ENCODE measurements around the gene PSEN2. TPM values are rescaled to one million over a fixed set of nuclear protein-coding genes. Genes with fewer than 3 reads are reported as not detected.

Gene PSEN2
- total RNA-seq, 1 donor from 2014 or later, result 82.4 TPM

DNA sequence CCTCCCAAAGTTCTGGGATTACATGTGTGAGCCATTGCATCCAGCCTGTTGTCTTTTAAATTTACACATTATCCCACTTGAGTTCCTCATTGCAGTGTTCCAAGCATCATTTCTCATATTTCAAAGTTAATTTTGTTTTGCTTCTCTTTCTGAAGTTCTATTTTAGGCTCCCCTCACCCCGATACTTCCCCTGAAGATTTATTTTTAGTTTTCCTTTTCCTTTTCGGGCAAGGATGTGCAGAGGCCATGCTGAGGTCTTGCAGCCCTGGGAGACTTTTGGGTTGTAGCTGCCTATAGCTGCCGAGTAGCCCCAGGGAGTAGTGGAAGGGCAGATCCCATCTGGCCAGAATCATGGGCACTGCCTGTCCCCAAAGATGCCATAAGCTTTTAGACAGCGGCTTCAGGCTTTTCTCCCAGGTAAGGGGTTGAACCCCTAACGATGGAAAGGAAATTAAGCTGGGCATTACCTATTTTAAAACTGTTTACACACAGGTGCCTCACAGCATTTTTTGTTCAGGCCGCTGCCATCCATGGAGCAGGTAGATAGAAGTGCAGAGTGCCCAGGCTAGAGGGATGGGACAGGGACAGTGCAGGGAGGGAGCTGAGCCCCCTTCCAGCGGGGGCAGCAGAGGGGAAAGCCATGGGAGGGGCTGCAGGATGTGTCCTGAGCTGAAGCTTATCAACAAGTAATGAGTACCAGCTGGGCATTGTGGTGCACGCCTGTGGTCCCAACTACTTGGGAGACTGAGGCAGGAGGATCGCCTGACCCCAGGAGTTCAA, 15.9 kb downstream of the PSEN2 start:
- no peak for DNase-seq

DNA sequence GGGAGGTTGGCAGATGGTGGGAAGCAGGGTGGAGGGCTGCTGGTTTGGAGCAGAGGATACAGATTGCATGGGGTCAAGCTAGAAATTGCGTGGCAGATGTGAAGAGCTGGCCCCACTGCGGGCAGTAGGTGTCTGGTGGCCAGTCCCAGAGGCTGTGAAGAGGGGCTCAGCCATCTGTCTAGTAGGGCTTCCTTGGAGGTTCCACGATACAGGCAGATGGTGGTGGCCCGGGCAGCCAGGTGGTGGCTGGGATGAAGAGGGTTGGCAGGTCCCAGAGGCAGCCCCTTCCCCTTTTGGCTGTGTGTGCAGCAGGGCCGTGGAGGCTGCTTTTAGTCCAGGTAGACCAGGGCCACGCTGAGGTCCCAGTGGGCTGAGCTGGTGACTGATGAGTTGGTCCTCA, 16.6 kb downstream of the PSEN2 start:
- DNase-seq, result no peak

DNA sequence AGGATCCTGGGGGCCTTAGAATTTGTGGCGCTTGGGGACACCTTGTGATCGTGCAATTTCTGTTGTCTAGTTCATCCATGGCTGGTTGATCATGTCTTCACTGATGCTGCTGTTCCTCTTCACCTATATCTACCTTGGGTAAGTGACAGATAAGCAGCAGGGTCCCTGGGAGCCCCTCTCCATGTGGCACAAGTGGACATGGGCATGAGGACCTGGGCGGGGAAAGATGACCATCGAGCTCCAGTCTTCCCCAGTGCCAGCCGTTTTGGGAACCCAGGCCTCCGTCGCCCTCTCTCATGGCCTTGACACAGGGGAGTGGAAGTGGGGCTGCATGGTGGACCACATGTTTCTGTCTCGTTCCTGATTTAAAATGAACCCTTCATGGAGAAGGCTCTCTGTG, 17.6 kb downstream of the PSEN2 start:
- no peak for DNase-seq

DNA sequence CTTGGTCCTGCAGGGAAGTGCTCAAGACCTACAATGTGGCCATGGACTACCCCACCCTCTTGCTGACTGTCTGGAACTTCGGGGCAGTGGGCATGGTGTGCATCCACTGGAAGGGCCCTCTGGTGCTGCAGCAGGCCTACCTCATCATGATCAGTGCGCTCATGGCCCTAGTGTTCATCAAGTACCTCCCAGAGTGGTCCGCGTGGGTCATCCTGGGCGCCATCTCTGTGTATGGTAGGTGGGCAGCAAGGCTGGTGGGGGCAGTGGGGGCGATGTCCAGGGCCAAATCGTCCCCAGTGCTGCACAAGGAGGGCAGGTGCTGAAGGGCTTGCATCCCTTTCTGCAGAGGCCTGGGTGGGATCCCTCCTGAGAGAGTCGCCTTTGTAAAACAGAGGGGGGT, 18.4 kb downstream of the PSEN2 start:
- no peak for DNase-seq

DNA sequence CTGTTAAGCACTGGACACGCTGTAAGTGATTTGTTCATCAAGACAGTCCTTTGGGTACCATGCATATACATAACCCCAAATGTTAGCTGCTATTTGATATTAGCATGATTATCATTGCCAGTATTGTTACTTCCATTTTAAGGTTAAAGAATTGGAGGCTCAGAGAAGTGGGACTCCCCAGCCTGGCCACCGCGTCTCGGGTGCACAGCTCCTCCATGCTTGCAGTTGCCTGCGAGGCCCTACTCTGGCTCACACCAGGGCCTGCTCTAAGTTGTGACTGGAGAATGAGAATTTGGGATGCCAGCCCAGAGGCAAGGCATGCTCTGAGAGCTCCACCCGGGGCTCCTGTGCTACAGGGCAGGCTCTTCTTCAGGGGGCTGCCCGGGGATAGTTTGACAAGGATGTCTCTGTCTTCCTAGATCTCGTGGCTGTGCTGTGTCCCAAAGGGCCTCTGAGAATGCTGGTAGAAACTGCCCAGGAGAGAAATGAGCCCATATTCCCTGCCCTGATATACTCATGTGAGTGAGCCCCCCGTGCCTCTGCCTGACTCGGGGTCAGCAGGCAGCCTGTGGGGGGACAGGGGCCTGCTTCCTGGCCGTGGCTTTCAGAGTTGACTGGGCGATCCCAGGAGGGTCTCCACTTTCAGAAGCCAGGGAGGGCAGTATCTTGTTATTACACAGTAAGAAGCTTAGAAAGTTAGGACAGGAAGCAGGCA, 19.4 kb downstream of the PSEN2 start:
- DNase-seq, result no peak

DNA sequence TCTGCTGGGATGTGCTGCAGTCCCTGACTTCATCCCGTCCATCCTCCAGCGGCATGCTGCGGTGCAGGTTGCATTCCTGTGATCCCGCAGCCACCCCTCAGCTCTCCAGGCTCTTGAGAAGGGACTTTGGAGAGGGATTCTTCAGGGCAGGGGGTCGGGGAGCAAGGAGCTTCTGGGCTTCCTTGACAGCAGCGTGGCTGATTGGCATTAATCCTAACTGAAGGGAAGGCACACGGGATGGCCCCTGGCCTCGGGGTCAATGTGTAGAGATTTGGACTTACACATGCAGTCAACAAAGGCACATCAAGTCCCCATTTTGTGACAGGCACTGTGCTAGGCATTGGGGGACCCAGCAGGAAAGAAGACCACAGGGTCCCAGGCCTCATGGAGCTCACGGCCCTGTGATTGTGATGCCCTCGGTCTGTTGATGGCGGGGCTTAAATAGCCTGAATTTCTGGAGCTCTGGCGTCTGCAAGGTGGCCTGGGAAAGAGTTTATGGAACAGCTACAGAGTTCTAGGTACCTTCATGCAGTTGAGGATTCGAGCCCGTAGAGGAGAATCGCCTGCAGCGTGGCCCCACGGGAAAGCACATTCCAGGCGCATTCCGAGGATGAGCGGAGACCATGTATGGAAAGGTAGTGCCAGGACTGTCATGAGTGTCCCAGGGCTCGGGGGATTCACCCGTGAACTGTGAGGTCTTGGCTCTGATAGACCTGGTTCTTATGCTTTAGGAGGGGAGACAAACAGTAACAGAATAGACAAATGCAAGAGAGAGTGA, 20.1 kb downstream of the PSEN2 start:
- no peak for DNase-seq

DNA sequence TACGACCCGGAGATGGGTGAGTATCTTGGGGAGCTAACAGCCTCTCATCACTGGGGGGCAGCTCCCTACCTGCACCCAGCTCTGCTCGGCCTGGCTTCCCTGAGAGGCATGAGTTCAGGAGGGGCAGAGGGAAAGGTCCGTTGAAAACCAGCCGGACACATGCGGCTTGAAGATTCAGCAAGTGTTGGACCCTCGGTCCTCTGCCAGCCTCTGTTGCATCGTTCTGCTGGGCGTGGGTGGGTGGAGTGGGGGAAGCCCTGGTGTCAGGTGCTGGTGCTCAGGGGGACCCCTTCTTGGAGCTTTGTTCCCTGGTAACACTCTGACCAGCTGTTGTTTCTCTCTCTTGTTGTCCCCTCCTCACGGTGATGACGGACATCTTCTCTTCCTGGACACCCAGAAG, 20.9 kb downstream of the PSEN2 start:
- no peak for DNase-seq

DNA sequence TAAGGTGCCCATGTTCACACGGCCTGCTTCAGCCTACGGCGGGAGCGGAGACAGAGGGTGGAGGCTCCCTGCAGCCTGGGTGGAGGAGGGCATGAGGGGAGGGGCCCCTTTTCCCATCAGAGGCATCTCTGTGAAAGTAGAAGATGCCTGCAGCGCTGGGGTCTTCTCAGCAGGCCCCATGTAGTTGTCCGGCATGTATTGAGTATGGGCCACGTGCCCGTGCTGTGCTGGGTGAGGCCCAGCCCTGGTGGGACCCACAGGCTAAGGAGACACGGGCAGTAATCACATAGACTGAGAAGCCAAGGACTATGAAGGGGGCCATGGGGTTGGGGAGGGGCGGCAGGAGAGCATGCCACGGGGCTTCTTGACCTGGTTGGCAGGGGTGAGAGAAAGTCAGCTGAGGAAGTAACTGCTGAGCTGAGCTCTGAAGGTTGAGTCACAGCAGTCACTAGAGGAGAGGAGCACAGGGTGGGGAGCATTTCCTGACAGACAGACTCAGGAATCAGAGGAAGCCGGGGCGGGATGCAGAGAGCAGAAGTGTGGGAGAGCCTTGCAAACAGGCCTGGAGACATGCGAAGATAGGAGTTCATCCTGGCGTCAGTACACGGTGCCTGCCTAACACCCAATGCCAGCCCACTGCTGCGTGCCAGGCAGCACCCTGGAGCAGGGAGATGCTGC, 21.6 kb downstream of the PSEN2 start:
- DNase-seq, result no peak

DNA sequence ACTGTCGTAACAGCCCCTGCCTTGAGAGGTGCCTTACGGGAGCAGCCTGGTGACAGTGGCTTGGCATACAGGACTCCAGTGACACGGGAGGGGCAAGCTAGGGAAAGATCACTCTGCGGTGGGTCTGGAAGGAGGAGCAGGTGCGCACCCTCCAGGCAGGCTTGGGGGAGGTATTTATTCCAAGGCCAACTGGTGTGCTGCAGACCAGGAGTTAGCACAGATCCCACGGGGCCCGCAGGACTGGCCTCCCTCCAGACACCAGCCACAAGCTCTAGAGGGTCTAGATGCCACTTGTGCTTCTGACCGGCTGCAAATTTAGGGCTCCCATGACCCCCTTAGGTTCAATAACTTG, 22.1 kb downstream of the PSEN2 start:
- peak; percentile 57 for DNase-seq

DNA sequence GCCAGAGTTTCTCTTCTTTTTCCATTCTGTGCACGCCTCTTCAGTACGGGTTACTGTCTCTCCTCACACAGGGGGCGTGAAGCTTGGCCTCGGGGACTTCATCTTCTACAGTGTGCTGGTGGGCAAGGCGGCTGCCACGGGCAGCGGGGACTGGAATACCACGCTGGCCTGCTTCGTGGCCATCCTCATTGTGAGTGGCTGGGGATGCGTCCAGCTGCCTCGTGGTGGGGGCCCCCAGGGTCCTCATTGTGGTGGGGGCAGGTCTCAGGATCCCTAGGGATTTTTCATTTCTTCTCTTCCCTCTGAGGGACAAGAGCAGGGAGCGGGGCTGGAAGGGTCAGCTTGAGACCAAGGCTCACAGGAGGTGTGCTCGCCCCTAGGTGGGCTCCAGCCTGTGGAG, 23.5 kb downstream of the PSEN2 start:
- no peak for DNase-seq

DNA sequence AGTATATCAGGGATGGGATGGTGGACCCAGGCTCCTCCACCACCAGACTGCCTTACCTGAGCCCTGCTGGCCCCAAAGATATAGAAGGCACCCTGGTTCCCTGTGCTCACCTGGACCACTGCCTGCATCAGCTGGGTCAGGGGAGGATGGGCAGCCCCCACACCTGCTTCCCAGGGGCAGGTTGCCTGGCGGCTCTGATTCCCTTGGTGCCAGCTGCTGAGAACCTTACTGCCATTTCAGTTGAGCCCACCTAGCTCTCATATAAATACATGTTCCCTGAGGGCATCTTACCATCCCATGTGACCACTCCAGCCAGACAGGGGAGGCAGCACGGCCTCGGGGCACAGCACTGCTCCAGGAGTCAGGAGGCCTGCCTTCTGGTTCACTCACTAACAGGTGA, 24.4 kb downstream of the PSEN2 start:
- DNase-seq, result no peak

DNA sequence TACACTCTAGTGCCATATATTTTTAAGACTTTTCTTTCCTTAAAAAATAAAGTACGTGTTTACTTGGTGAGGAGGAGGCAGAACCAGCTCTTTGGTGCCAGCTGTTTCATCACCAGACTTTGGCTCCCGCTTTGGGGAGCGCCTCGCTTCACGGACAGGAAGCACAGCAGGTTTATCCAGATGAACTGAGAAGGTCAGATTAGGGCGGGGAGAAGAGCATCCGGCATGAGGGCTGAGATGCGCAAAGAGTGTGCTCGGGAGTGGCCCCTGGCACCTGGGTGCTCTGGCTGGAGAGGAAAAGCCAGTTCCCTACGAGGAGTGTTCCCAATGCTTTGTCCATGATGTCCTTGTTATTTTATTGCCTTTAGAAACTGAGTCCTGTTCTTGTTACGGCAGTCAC, 25.2 kb downstream of the PSEN2 start:
- no peak for DNase-seq

DNA sequence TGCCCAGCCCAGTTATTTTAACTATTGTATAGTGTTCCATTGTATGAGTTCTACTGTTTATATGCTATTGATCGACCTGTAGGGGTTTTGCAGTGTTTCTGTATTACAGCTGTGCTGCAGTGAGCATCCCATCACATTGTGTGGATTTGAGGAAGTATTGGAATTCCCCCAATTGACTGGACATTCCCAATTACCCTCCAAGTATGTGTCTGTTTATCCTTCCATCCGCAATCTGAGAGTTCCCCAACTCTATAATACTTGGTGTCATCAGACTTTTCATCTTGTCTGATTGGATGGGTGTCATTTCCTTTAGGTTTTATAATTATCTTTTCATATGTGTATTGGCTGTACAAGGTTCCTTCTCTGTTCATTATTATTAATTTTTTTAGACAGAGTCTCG, 27.8 kb downstream of the PSEN2 start:
- no peak for DNase-seq

DNA sequence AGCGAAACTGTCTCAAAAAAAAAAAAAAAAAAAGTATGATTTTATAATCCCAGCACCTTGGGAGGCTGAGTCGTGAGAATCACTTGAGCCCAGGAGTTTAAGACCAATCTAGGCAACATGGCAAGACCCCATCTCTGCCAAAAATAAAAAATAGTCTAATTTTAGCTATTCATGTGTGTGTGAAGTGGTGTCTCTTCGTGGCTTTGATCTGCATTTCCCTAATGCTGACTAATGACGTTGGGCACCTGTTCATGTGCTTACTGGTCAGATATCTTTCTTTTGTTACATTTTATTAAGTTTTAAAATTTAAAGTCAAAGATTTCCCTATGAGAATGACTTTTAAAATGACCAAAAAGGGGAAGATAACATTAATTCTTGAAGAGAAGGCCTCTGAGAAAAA, 31.0 kb downstream of the PSEN2 start:
- no peak for DNase-seq

DNA sequence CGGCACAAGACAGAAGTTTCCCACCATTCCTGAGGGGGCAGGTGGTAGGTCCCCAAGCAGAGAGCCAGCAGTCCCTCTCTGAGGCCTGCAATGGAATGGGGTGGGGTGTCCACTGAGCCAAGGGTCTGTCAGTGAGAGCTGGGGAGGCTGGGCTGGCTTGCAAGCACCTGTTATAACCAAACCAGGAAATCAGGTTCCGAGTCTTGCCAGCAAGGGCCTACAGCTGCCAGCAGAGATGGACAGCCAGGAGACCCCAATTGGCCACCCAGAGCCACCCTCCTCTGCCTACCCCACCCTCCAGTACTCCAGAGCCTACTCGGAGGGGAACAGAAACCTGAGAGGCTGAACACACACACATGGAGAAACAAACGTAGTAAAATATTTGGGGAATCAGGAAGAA, 32.2 kb downstream of the PSEN2 start:
- peak; percentile 50 for DNase-seq

DNA sequence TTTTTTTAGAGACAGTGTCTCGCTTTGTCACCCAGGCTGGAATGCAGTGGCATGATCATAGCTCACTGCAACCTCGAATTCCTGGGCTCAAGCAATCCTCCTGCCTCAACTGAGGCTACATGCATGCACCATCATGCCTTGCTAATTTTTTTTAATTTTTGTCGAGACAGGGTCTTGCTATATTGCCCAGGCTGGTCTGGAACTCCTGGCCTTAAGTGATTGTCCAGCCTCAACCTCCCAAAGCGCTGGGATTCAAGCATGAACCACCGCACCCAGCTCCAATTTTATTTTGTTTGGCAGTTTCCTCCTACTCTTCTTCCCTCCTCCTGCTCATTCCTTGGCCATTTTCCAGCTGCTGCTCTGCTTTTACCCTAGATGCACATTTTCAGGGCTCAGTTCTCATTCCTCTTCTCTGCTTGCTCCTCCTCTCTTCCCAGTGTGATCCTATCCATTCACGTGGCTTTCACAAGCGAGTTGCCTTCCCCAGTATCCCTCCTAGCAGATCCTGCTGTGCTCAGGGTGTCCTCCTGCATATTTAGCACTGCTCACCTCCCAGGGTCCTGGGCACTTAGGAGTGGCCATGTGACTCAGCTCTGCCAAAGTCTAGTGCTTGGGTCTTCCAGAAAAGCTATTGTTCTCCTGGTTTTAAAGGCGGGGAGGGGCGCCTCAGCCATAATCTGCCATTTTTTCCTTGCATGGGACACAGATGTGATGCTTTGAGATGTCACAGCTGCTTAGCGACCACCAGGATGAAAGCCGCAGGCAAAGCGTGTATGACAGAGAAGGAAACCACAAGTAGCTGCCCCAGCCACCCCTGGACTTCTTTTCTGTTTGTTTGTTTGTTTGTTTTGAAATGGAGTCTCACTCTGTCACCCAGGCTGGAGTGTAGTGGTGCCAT, 33.7 kb downstream of the PSEN2 start:
- peak; percentile 52 for DNase-seq

DNA sequence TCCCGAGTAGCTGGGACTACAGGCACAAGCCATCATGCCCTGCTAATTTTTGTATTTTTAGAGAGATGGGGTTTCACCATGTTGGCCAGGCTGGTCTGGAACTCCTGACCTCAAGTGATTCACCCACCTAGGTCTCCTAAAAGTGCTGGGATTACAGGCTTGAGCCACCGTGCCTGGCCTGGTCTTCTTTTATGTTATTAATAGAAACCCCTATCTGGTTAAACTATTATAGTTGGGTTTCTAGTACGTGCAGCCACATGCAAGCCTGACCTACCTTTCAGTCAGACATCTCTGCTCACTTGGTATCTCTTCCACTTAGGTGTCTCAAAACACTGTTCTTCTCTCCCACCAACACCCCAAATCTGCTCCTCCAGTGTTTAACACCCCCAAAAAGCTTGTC, 34.4 kb downstream of the PSEN2 start:
- DNase-seq, result no peak

DNA sequence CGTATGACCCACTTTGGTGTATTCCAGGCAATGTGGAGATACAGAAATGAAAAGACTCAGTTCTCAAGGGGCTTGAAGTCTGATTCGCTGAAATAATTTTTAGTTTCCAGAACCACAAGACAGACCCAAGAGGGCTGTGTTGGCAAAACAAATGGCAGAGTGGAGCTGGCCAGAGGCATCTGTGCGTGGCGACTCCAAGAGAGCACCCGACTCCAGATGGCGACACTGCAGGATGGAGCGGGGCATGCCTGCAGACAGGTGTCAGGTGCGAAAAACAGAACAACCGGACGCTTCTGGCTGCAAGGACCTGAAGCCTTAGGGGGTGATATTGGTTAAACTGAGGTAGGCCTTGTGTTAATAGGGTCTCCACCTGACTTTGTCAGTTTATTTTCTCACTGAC, 38.0 kb downstream of the PSEN2 start:
- no peak for DNase-seq

DNA sequence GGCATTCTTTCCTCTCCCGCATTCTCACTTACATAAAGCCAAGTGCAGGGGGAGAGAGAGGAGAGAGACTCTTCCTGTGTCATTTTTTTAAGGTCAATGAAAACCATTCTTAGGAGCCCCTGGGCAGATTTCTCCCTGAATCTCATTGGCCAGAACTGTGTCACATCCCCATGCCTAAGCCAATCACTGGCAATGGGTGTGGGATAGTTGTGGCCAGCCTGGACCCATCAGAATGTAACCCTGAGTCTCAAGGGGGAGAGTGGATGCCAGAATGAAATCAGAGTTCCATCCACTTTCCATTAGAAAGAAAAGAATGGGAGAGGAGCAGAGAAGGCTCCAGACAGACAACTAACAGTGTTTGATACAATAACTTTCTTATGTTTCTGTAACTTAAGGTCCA, 38.5 kb downstream of the PSEN2 start:
- DNase-seq, result no peak

DNA sequence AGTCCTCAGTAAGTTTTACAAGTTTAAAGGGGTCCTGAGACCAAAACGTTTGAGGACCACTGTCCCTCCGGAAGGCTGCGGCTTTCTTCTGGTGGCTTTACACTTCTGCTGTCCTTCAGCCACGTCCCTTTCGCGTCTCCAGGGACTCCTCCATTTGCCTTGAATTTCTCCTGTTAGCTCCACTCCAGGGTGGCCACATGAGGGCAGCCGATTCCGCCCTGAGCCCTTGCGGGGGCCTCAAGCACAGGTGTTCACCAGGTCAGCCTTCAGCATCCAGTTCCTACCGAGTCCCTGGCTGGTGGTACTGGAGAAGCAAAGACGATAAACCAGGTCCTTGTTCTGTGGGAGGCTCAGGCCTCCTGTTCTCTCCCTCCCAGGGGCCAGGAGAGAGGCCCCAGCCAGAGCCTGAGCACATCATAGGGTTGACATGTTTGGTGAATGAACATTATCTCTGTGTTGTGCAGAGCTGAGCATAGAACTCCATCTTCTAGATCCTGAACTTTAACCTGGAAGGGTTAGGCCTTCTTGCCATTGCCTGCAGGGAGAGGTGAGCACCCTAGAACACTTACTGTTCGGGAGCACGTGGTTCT, 42.3 kb downstream of the PSEN2 start:
- DNase-seq, result peak; percentile 50

DNA sequence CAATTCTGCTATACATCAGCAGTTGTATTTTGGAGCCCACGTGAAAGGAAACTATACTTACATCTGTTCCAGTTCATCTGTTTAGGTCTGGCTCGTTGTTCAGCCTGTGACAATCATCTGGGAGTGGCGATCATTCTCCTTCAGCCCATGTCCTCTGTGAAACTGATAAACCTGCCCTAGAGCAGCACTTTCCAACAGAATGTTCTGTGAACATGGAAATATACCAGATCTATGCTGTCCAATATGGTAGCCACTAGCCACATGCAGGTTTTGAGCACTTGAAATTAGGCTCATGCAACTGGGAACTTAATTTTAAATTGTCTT, 45.2 kb downstream of the PSEN2 start:
- DNase-seq, result no peak

DNA sequence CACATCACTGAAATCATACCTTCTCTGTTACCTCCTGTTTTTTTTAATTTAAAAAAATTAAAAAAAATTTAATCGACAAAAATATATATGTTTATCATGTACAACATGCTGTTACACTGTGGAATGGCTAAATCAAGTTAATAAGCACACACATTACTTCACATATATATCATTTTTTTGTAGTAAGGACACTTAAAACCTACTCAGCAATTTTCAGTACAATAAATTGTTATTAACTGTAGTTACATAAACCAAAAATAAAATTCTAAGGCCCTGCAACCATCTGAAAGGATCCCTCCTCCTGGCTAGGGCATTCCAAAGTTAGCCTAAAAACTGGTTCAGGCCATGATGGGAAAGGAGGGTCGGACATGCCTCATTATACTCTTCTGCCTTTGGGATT, 46.1 kb downstream of the PSEN2 start:
- DNase-seq, result no peak

Measured in tongue (tissue), 2 donors.